ENCODE results near the gene ETS2.
"Not testable (repeated sequence)": the region's sequence is repeated elsewhere in the genome, so short reads cannot be mapped to it uniquely, and the experiment has no call there.

The ETS2 gene

GRCh38 chr21:38819051-38819718, 13.5 kb downstream of the ETS2 start:
- DNase-seq, result no peak

- no peak for DNase-seq
These were observed 14.0 kb downstream of the ETS2 start for GRCh38 chr21:38819719-38820159.

- peak; percentile 32 to 34 for DNase-seq
These were observed 14.9 kb downstream of the ETS2 start for GRCh38 chr21:38820471-38821239.

GRCh38 chr21:38821248-38821647, 15.5 kb downstream of the ETS2 start:
- no peak for DNase-seq

GRCh38 chr21:38821959-38822682, 16.4 kb downstream of the ETS2 start:
- DNase-seq, result no peak

- DNase-seq, result no peak
These were observed 17.1 kb downstream of the ETS2 start for GRCh38 chr21:38822778-38823238.

GRCh38 chr21:38823737-38824123, 18.0 kb downstream of the ETS2 start:
- no peak for DNase-seq

GRCh38 chr21:38824124-38824822, 18.5 kb downstream of the ETS2 start:
- no peak for DNase-seq

- DNase-seq, result no peak
These were observed 19.5 kb downstream of the ETS2 start for GRCh38 chr21:38825269-38825668.

GRCh38 chr21:38825921-38826320, 20.2 kb downstream of the ETS2 start:
- DNase-seq, result peak; percentile 30

- not testable (repeated sequence) for DNase-seq
These were observed 22.4 kb downstream of the ETS2 start for GRCh38 chr21:38828111-38828510.

- DNase-seq, result no peak
These were observed 25.2 kb downstream of the ETS2 start for GRCh38 chr21:38830671-38831525.

- peak; percentile 98 to 99 for DNase-seq
These were observed 26.1 kb downstream of the ETS2 start for GRCh38 chr21:38831526-38832467.

GRCh38 chr21:38832664-38833063, 26.9 kb downstream of the ETS2 start:
- no peak for DNase-seq

GRCh38 chr21:38833117-38833516, 27.4 kb downstream of the ETS2 start:
- no peak for DNase-seq

- no peak for DNase-seq
These were observed 29.0 kb downstream of the ETS2 start for GRCh38 chr21:38834725-38835124.

GRCh38 chr21:38837806-38838461, 32.2 kb downstream of the ETS2 start:
- DNase-seq, result no peak

- DNase-seq, result no peak
These were observed 33.0 kb downstream of the ETS2 start for GRCh38 chr21:38838598-38839327.
